Prostate gland (tissue), 2 donors: ENCODE data around the gene SMPD3. TPM values are rescaled to one million over a fixed set of nuclear protein-coding genes. Genes with fewer than 3 reads are reported as not detected.

Experiments used
- DNase-seq: peaks from one replicate; pipeline ENCODE4 v3.0.0-alpha.2; 2019; ENCODE audit warnings: low spot score
- H3K27ac ChIP-seq, 2 donors: fragments of 200-600 bp; sonication (generic); 2 replicates each; pipeline ENCODE4 v1.5.1; 2017 to 2019
- H3K27me3 ChIP-seq: fragments of 200-600 bp; sonication (generic); replicated peaks from 2 replicates; pipeline ENCODE4 v1.5.1; 2019; ENCODE audit not compliant: insufficient read depth
- H3K36me3 ChIP-seq, 2 donors: fragments of 200-600 bp; sonication (generic); 1 replicate in 1 of 2; 2 replicates in 1 of 2; pipeline versions ENCODE4 v1.5.1 to v1.8.1; 2017 to 2019
- H3K4me1 ChIP-seq: fragments of 200-600 bp; sonication (generic); replicated peaks from 2 replicates; pipeline ENCODE4 v1.5.1; 2019
- H3K4me3 ChIP-seq, 2 donors: fragments of 200-600 bp; sonication (generic); 2 replicates each; pipeline ENCODE4 v1.5.1; 2017 to 2019
- H3K9me3 ChIP-seq: fragments of 200-600 bp; sonication (generic); 2 replicates; pipeline ENCODE4 v1.5.1; 2017
- CTCF ChIP-seq, 4 experiments: fragments of 200-600 bp in 2 of 4; fragments of 450-650 bp in 2 of 4; sonication (generic) in 2 of 4; IDR thresholded peaks; 1 replicate in 3 of 4; 2 replicates in 1 of 4; pipeline ENCODE4 v1.5.1; 2016 to 2019; ENCODE audit warnings: antibody characterized with exemption in 4 of 4, mild to moderate bottlenecking in 2 of 4, moderate library complexity in 2 of 4
- POLR2A ChIP-seq: fragments of 450-650 bp; IDR thresholded peaks from one replicate; pipeline ENCODE4 v1.6.1; 2016; ENCODE audit warnings: antibody characterized with exemption, mild to moderate bottlenecking
- POLR2AphosphoS5 ChIP-seq: sonication (generic); formaldehyde crosslinking; IDR thresholded peaks from one replicate; pipeline ENCODE4 v1.6.1; 2017; ENCODE audit warnings: antibody characterized with exemption
- WGBS: methylation state at CpG from one replicate; pipeline ENCODE4 v1.1.5; 2018; 5-methylcytosine and 5-hydroxymethylcytosine counted together
- intact Hi-C: fragments of 100-400 bp; cut with DNase I; formaldehyde crosslinking; loops from one replicate; pipeline ENCODE4 v1.14.2; 2022
- total RNA-seq, 2 donors: library from RNA; depleted of rRNA; stranded (reverse); fragments of >200 nt; gene quantifications; one replicate each; pipeline ENCODE4 v1.1.0, GENCODE V29; 2016

Gene SMPD3
- total RNA-seq, 2 donors from 2014 or later: 4.7 to 27.8 TPM

DNA sequence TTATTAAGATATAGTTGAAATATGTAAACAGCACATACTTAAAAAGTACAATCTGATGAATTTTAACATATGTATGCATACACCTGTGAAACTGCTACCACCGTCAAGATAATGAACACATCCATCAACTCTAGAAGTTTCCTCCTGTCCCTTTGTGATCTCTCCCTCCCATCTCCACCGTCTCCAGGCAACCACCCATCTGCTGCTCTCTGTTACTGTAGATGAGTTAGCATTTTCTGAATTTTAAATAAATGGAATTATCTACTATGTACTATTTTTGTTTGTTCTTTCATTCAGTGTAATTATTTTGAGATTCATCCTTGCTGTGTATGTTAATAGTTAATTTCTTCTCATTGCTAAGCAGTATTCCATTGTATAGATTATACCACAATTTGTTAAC, 40.2 kb upstream of the SMPD3 start:
- Histone ChIP-seq H3K4me3 (no peak overlapping the region), H3K4me1 (no peaks in the 10 kb centered on the region), H3K36me3 (no peaks in the 10 kb centered on the region), H3K27ac (no peak overlapping the region), H3K27me3 (no peaks in the 10 kb centered on the region), H3K9me3 (no peaks in the 10 kb centered on the region)
- no peak for DNase-seq
- 69% methylated on average over 2 of the region's 2 CpGs for WGBS
- TF ChIP-seq POLR2A (no peak), CTCF (IDR thresholded peaks at IDR 0.05) (no peak), POLR2AphosphoS5 (no peak)
- intact Hi-C loops: no loop called here

- TF ChIP-seq POLR2A (no peak), CTCF (IDR thresholded peaks at IDR 0.05) (no peak), POLR2AphosphoS5 (no peak)
- DNase-seq: no peak
Observed at GRCh38 chr16:68487669-68488068, 39.4 kb upstream of the SMPD3 start.

GRCh38 chr16:68487203-68487514, 38.9 kb upstream of the SMPD3 start:
- 58% methylated on average over 4 of the region's 4 CpGs for WGBS
- Histone ChIP-seq H3K36me3 (no peaks in the 10 kb centered on the region), H3K4me3 (no peak overlapping the region), H3K4me1 (no peaks in the 10 kb centered on the region), H3K27me3 (no peaks in the 10 kb centered on the region), H3K27ac (no peak overlapping the region), H3K9me3 (no peaks in the 10 kb centered on the region)
- DNase-seq: no peak
- intact Hi-C loops: no loop called here
- TF ChIP-seq CTCF (IDR thresholded peaks at IDR 0.05): no peak
- no peak for TF ChIP-seq POLR2A
- no peak for TF ChIP-seq POLR2AphosphoS5

More at GRCh38 chr16:68487669-68488068, 39.4 kb upstream of the SMPD3 start:
- Histone ChIP-seq H3K4me3 (no peak overlapping the region), H3K36me3 (no peaks in the 10 kb centered on the region), H3K4me1 (no peaks in the 10 kb centered on the region), H3K27ac (no peak overlapping the region), H3K9me3 (no peaks in the 10 kb centered on the region), H3K27me3 (no peaks in the 10 kb centered on the region)
- WGBS: 88% methylated on average over 6 of the region's 6 CpGs
- intact Hi-C loops: no loop called here

DNA sequence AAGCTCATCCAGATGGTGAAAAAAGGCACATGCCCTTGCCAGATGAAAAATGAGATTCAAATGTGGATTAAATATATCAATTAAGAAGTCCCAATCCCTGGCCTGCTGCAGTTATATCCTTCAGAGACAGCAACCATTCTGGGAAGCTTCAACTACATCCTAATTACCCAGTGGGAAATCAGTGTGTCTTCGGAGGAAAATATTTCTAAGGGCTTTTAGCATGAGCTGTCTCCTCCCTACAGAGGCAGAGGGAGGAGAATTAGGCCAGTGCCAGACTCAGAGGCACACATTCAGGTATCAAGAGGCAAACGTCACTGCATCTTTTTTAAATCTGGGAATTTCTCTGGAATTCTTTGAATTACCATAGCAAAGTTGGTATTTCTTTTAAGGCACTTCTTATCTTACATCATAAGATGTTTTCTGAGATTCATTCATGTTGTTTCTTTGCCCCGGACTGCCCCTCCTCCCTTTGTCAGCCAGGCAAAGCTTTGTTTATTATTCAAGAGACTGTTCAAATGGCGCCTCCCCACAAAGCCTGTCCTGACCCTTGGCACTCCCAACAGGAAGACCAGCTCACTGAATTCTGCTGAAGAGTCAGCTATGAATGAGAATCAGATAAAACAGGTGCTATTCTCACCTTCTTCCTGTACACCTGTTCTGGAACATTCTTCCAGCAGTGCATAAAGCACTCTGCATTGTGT, 38.3 kb upstream of the SMPD3 start:
- DNase-seq: no peak
- Histone ChIP-seq H3K36me3 (no peaks in the 10 kb centered on the region), H3K4me1 (no peaks in the 10 kb centered on the region), H3K27me3 (no peaks in the 10 kb centered on the region), H3K9me3 (no peaks in the 10 kb centered on the region), H3K4me3 (no peak overlapping the region), H3K27ac (no peak overlapping the region)
- intact Hi-C loops: no loop called here
- WGBS: 17% methylated on average over 4 of the region's 4 CpGs
- TF ChIP-seq POLR2A: no peak
- TF ChIP-seq CTCF (IDR thresholded peaks at IDR 0.05): no peak
- TF ChIP-seq POLR2AphosphoS5: no peak

GRCh38 chr16:68481636-68482035, 33.3 kb upstream of the SMPD3 start:
- no peak for DNase-seq
- Histone ChIP-seq H3K9me3 (no peaks in the 10 kb centered on the region), H3K36me3 (no peaks in the 10 kb centered on the region), H3K4me1 (no peaks in the 10 kb centered on the region), H3K4me3 (no peak overlapping the region), H3K27ac (no peak overlapping the region), H3K27me3 (no peaks in the 10 kb centered on the region)
- 80% methylated on average over 5 of the region's 5 CpGs for WGBS
- intact Hi-C loops: no loop called here
- TF ChIP-seq POLR2A (no peak), CTCF (IDR thresholded peaks at IDR 0.05) (no peak), POLR2AphosphoS5 (no peak)
